ENCODE results near the gene MGAT5B. TPM values are rescaled to one million over a fixed set of nuclear protein-coding genes. Genes with fewer than 3 reads are reported as not detected.

MGAT5B gene
- total RNA-seq, 1 donor from 2014 or later, result 5.1 TPM

GRCh38 chr17:76927982-76928381 lies 59.8 kb downstream of the MGAT5B start:
- H3K36me3 ChIP-seq (ENCODE audit: control insufficient read depth, insufficient read depth, low read length), result no peaks in the 10 kb centered on the region
- H3K27me3 ChIP-seq (ENCODE audit: control insufficient read depth, insufficient read depth, low read length), result peaks cover 11% of the 10 kb centered on the region
- no peak for DNase-seq (ENCODE audit: low read depth)
- no peak overlapping the region for H3K4me3 ChIP-seq (ENCODE audit: low read depth, low read length)
- no peak for TF ChIP-seq CTCF (IDR thresholded peaks at IDR 0.05; ENCODE audit: insufficient read depth, low read length, poor library complexity, severe bottlenecking)

- TF ChIP-seq CTCF (IDR thresholded peaks at IDR 0.05; ENCODE audit: insufficient read depth, low read length, poor library complexity, severe bottlenecking), result no peak
- DNase-seq (ENCODE audit: low read depth), result no peak
- H3K36me3 ChIP-seq (ENCODE audit: control insufficient read depth, insufficient read depth, low read length), result no peaks in the 10 kb centered on the region
Observed at GRCh38 chr17:76929148-76929547, 60.9 kb downstream of the MGAT5B start.

DNA sequence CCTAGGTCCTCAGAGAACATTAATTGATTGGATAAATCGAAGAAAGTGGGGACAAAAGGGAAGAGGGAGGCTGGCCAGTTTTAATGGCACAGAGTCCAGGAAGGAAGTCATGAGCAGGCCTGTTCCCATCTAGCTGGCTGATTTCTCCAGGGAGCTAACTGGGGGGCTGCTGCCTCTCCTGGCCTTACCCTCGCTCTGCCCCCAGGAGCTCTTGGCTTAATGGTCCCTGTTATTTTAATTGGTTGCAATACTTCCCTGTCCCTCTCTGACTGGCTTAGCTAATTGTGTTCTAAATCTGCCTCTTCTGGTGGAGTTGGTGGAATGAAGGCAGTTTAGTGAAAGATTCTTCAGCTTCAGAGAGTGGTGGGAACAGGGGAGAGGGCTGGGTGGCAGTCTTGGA lies 61.4 kb downstream of the MGAT5B start:
- Histone ChIP-seq H3K4me3 (ENCODE audit: low read depth, low read length) (no peak overlapping the region), H3K36me3 (ENCODE audit: control insufficient read depth, insufficient read depth, low read length) (no peaks in the 10 kb centered on the region), H3K27me3 (ENCODE audit: control insufficient read depth, insufficient read depth, low read length) (peaks cover 13% of the 10 kb centered on the region)
- TF ChIP-seq CTCF (IDR thresholded peaks at IDR 0.05; ENCODE audit: insufficient read depth, low read length, poor library complexity, severe bottlenecking), result no peak
- DNase-seq (ENCODE audit: low read depth), result no peak

More at GRCh38 chr17:76929148-76929547, 60.9 kb downstream of the MGAT5B start:
- H3K4me3 ChIP-seq (ENCODE audit: low read depth, low read length), result no peak overlapping the region
- peaks cover 13% of the 10 kb centered on the region for H3K27me3 ChIP-seq (ENCODE audit: control insufficient read depth, insufficient read depth, low read length)

GRCh38 chr17:76930107-76930506 lies 61.9 kb downstream of the MGAT5B start:
- no peak overlapping the region for H3K4me3 ChIP-seq (ENCODE audit: low read depth, low read length)
- no peaks in the 10 kb centered on the region for H3K36me3 ChIP-seq (ENCODE audit: control insufficient read depth, insufficient read depth, low read length)
- peaks cover 13% of the 10 kb centered on the region for H3K27me3 ChIP-seq (ENCODE audit: control insufficient read depth, insufficient read depth, low read length)
- DNase-seq (ENCODE audit: low read depth), result no peak
- no peak for TF ChIP-seq CTCF (IDR thresholded peaks at IDR 0.05; ENCODE audit: insufficient read depth, low read length, poor library complexity, severe bottlenecking)

- Histone ChIP-seq H3K4me3 (ENCODE audit: low read depth, low read length) (no peak overlapping the region), H3K27me3 (ENCODE audit: control insufficient read depth, insufficient read depth, low read length) (peaks cover 9% of the 10 kb centered on the region), H3K36me3 (ENCODE audit: control insufficient read depth, insufficient read depth, low read length) (no peaks in the 10 kb centered on the region)
- DNase-seq (ENCODE audit: low read depth), result no peak
- TF ChIP-seq CTCF (IDR thresholded peaks at IDR 0.05; ENCODE audit: insufficient read depth, low read length, poor library complexity, severe bottlenecking), result no peak
Observed at GRCh38 chr17:76932402-76933333, 64.5 kb downstream of the MGAT5B start.

All from kidney epithelial cell (primary cell).